LNCaP clone FGC (cell line): ENCODE results near the gene MMD2.
A peak's percentile ranks its signal among the peaks of the same experiment; 100 is the strongest.

Source experiments
- DNase-seq: peaks from one replicate; pipeline ENCODE4 v3.0.0-alpha.2; 2011; ENCODE audit warnings: low read depth
- H3K4me3 ChIP-seq: 2 replicates; pipeline ENCODE4 v1.5.1; 2011; ENCODE audit warnings: mild to moderate bottlenecking, low read depth, low read length, control low read depth
- CTCF ChIP-seq: IDR thresholded peaks from 2 replicates; pipeline ENCODE4 v1.5.1; 2012; ENCODE audit warnings: mild to moderate bottlenecking; ENCODE audit not compliant: control insufficient read depth, insufficient read depth; ENCODE audit errors: extremely low read depth

MMD2 gene

GRCh38 chr7:4886671-4887070 lies 72.3 kb downstream of the MMD2 start:
- H3K4me3 ChIP-seq: no peak overlapping the region
- no peak for DNase-seq
- no peak for TF ChIP-seq CTCF

- DNase-seq: no peak
- H3K4me3 ChIP-seq: no peak overlapping the region
- TF ChIP-seq CTCF: no peak
Observed at GRCh38 chr7:4885317-4885807, 73.6 kb downstream of the MMD2 start.

GRCh38 chr7:4884164-4884563 lies 74.8 kb downstream of the MMD2 start:
- DNase-seq: no peak
- TF ChIP-seq CTCF: no peak
- H3K4me3 ChIP-seq: no peak overlapping the region

- peak; percentile 56 for DNase-seq
- peak; percentile 74 for TF ChIP-seq CTCF
- peak within 1 kb of the TSS; percentile 43 for H3K4me3 ChIP-seq
Observed at GRCh38 chr7:4883372-4884144, 75.4 kb downstream of the MMD2 start, which contains the start of gene RADIL. Gene RADIL, minus strand, starts transcription at chr7:4883716. Its CDS starts 5,577 bp downstream, at chr7:4878139.

- no peak for DNase-seq
- TF ChIP-seq CTCF: no peak
- H3K4me3 ChIP-seq: peak overlapping the region; percentile 43
Observed at GRCh38 chr7:4883033-4883371, 76.0 kb downstream of the MMD2 start.

- no peak overlapping the region for H3K4me3 ChIP-seq
- no peak for DNase-seq
- TF ChIP-seq CTCF: no peak
Observed at GRCh38 chr7:4882169-4883032, 76.6 kb downstream of the MMD2 start.
